ENCODE results near the gene HLA-B.

HLA-B gene

GRCh38 chr6:31336896-31337496 is 20.0 kb downstream of the HLA-B start (continued):
- TF ChIP-seq ZNF518A (tag by site-specific recombination; conservative IDR thresholded peaks at IDR 0.05; ENCODE audit: low read depth): 0 out of 2 replicates have a peak, but pooled peaks have one; percentile 30

DNA sequence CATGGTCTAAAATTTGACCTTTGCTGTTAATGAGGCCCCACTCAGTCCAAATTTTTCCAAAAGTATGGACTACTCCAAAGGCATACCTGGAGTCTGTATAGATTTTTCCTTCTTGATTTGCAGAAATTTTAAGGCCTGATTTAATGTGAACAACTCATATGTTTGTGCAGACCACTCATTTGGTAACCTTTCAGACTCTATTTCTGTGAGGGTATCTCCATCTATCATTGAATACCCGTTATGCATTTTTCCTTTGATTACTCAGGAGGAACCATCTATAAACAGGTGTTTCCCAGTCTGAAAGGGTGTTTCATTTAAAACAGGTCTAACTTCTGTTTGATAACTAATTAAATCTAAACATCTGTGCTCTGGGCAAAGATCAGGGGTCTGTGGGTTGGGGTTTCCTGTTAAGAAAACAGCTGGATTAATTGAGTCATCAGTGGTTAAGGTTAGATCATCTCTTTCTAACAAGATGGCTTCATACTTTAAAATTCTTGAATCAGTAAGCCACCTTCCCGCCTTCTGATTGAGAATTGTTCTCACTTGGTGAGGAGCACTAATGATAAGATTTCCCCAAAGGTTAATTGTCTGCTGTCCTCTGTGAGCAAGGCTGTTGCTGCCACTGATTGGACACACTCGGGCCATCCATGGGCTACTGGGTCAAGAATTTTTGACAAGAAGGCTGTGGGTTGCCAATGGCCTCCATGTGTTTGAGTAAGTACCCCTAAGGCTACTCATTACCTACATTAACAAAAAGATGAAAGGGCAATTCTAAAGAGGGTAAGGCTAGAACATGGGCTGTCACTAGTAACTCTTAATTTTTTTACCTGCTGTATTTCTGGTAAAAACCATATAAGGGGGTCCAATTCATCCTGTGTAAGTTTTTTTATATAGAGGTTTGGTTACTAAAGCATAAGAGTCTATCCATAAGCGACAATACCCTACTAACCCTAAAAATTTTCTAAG is 24.1 kb downstream of the HLA-B start:
- Histone ChIP-seq H3K36me3 (ENCODE audit: control insufficient read depth in 2 of 2, insufficient read depth in 1 of 2, low read length in 2 of 2) (no peaks in the 10 kb centered on the region), H3K4me3 (ENCODE audit: low read depth, low read length) (no peak overlapping the region), H3K4me1 (ENCODE audit: control insufficient read depth, insufficient read depth, low read length) (no peaks in the 10 kb centered on the region), H3K9me3 (ENCODE audit: control insufficient read depth, insufficient read depth, low read depth, low read length) (peaks cover 7% of the 10 kb centered on the region; the same call in 1 of the 2 replicates), H3K27ac (ENCODE audit: extremely low read depth, low read depth, low read length) (no peak overlapping the region)
- no peak for TF ChIP-seq REPIN1 (tag by site-specific recombination; IDR thresholded peaks at IDR 0.05; ENCODE audit: low read depth)
- TF ChIP-seq ZNF558 (tag by site-specific recombination; IDR thresholded peaks at IDR 0.05): no peak
- no peak for TF ChIP-seq SCRT1 (tag by site-specific recombination; IDR thresholded peaks at IDR 0.05; ENCODE audit: borderline replicate concordance)
- TF ChIP-seq ZNF571 (tag by site-specific recombination; IDR thresholded peaks at IDR 0.05): no peak
- TF ChIP-seq ZNF645 (tag by site-specific recombination; IDR thresholded peaks at IDR 0.05): no peak
- no peak for TF ChIP-seq KLF9 (tag by site-specific recombination; IDR thresholded peaks at IDR 0.05; ENCODE audit: low read depth)
- TF ChIP-seq, protein P1, sequence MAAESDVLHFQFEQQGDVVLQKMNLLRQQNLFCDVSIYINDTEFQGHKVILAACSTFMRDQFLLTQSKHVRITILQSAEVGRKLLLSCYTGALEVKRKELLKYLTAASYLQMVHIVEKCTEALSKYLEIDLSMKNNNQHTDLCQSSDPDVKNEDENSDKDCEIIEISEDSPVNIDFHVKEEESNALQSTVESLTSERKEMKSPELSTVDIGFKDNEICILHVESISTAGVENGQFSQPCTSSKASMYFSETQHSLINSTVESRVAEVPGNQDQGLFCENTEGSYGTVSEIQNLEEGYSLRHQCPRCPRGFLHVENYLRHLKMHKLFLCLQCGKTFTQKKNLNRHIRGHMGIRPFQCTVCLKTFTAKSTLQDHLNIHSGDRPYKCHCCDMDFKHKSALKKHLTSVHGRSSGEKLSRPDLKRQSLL (tag by site-specific recombination; IDR thresholded peaks at IDR 0.05): no peak
- TF ChIP-seq MEIS1 (CRISPR knock-in tag; IDR thresholded peaks at IDR 0.05; ENCODE audit: borderline replicate concordance): no peak
- TF ChIP-seq, protein P2, sequence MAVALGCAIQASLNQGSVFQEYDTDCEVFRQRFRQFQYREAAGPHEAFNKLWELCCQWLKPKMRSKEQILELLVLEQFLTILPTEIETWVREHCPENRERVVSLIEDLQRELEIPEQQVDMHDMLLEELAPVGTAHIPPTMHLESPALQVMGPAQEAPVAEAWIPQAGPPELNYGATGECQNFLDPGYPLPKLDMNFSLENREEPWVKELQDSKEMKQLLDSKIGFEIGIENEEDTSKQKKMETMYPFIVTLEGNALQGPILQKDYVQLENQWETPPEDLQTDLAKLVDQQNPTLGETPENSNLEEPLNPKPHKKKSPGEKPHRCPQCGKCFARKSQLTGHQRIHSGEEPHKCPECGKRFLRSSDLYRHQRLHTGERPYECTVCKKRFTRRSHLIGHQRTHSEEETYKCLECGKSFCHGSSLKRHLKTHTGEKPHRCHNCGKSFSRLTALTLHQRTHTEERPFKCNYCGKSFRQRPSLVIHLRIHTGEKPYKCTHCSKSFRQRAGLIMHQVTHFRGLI (tag by site-specific recombination; IDR thresholded peaks at IDR 0.05): no peak
- TF ChIP-seq ZNF239 (tag by site-specific recombination; IDR thresholded peaks at IDR 0.05): no peak
- TF ChIP-seq ZNF600 (tag by site-specific recombination; IDR thresholded peaks at IDR 0.05): no peak
- no peak for TF ChIP-seq MYNN (tag by site-specific recombination; IDR thresholded peaks at IDR 0.05; ENCODE audit: borderline replicate concordance)
- TF ChIP-seq ZNF585B (tag by site-specific recombination; IDR thresholded peaks at IDR 0.05): no peak
- ChIA-PET POLR2A (no interaction called here), CTCF (interaction anchor here (0.6 to 2.0 kb wide), 3 partner anchors 34 to 107 kb away, joined by 3 to 7 read pairs (median 3); no protein-coding TSS in a partner anchor)

Data from HEK293 (cell line).